Measurements from ENCODE around the gene GRK6.

The GRK6 gene

DNA sequence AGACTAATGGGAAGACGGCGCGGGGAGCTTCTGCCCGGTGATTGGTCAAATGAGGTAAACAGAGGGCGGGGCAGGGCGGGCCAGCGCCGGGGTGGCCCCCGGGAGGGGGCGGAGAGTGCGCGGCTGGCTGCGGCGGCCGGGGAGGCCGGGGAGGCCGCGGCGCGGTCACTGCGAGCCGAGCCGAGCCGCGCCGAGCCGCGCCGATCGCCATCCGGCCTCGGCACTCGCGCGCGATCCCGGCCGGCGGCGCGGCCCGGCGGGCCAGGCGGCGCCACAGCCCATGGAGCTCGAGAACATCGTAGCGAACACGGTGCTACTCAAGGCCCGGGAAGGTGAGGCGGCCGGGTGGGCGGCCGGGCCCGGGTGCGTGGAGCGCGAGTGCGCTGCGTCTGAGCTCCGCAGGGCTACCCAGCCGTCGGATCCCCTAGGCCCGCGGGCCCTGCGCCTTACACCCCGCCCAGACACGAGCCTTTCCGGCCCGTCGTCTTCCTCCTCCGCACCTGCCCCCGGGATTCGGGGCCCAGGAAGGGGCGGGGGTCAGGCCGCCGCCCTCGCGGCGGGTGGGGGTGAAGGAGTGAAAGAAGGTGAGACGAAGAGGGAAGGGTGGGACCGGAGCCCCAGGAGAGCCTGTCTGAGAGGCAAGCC, at the start of gene GRK6 (continued):
- TF ChIP-seq ZNF692 (tag by site-specific recombination; IDR thresholded peaks at IDR 0.05) (peak; percentile 64), ZNF155 (tag by site-specific recombination; IDR thresholded peaks at IDR 0.05) (no peak), SCRT2 (tag by site-specific recombination; IDR thresholded peaks at IDR 0.05) (no peak), KLF1 (tag by site-specific recombination; IDR thresholded peaks at IDR 0.05) (peak; percentile 87), PRDM1 (tag by site-specific recombination; IDR thresholded peaks at IDR 0.05) (no peak), SP2 (tag by site-specific recombination; IDR thresholded peaks at IDR 0.05) (peak; percentile 56), ZNF549 (tag by site-specific recombination; IDR thresholded peaks at IDR 0.05) (no peak), KLF8 (tag by site-specific recombination; IDR thresholded peaks at IDR 0.05) (peak; percentile 17; the same call in 1 of the 2 replicates)
- TF ChIP-seq, protein P1, sequence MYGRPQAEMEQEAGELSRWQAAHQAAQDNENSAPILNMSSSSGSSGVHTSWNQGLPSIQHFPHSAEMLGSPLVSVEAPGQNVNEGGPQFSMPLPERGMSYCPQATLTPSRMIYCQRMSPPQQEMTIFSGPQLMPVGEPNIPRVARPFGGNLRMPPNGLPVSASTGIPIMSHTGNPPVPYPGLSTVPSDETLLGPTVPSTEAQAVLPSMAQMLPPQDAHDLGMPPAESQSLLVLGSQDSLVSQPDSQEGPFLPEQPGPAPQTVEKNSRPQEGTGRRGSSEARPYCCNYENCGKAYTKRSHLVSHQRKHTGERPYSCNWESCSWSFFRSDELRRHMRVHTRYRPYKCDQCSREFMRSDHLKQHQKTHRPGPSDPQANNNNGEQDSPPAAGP (tag by site-specific recombination; IDR thresholded peaks at IDR 0.05), result peak; percentile 69

- POLR2A ChIA-PET, result interaction anchor here (0.5 to 1.4 kb wide), 7 partner anchors 18 to 94 kb away, joined by 3 to 8 read pairs (median 3); partner anchors contain the start of gene GRK6
- CTCF ChIA-PET, result interaction anchor here (0.5 to 4.2 kb wide), 17 partner anchors 8 to 412 kb away, joined by 3 to 39 read pairs (median 4); partner anchors contain the start of gene LMAN2
Measured at GRCh38 chr5:177377851-177378776, 48.4 kb upstream of the GRK6 start.

More at GRCh38 chr5:177377851-177378776, 48.4 kb upstream of the GRK6 start:
- Histone ChIP-seq H3K27ac (ENCODE audit: extremely low read depth, low read depth, low read length) (no peak overlapping the region), H3K9me3 (ENCODE audit: control insufficient read depth, insufficient read depth, low read depth, low read length) (no peaks in the 10 kb centered on the region), H3K4me1 (ENCODE audit: control insufficient read depth, insufficient read depth, low read length) (peaks cover 6% of the 10 kb centered on the region; the same call in 1 of the 2 replicates), H3K4me3 (ENCODE audit: low read depth, low read length) (no peak overlapping the region), H3K36me3 (ENCODE audit: control insufficient read depth in 2 of 2, insufficient read depth in 1 of 2, low read length in 2 of 2) (no peaks in the 10 kb centered on the region)
- TF ChIP-seq ZBTB17 (tag by site-specific recombination; IDR thresholded peaks at IDR 0.05) (peak; percentile 12; the same call in 1 of the 2 replicates), ZIC2 (tag by site-specific recombination; IDR thresholded peaks at IDR 0.05) (peak; percentile 81), REST (tag by site-specific recombination; IDR thresholded peaks at IDR 0.05) (no peak)
- TF ChIP-seq, protein P2, sequence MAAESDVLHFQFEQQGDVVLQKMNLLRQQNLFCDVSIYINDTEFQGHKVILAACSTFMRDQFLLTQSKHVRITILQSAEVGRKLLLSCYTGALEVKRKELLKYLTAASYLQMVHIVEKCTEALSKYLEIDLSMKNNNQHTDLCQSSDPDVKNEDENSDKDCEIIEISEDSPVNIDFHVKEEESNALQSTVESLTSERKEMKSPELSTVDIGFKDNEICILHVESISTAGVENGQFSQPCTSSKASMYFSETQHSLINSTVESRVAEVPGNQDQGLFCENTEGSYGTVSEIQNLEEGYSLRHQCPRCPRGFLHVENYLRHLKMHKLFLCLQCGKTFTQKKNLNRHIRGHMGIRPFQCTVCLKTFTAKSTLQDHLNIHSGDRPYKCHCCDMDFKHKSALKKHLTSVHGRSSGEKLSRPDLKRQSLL (tag by site-specific recombination; IDR thresholded peaks at IDR 0.05), result peak; percentile 64; the same call in 1 of the 2 replicates
